ENCODE measurements around the gene CLIC4.
"Not testable (repeated sequence)": the region's sequence is repeated elsewhere in the genome, so short reads cannot be mapped to it uniquely, and the experiment has no call there.

The CLIC4 gene

GRCh38 chr1:24872061-24872850 lies 127.0 kb downstream of the CLIC4 start:
- in situ Hi-C loops (cut with MboI; ENCODE audit: low sequenced_read_pairs), result no loop called here

GRCh38 chr1:24873148-24873547 lies 127.9 kb downstream of the CLIC4 start:
- in situ Hi-C loops (cut with MboI; ENCODE audit: low sequenced_read_pairs), result no loop called here

- in situ Hi-C loops (cut with MboI; ENCODE audit: low sequenced_read_pairs), result no loop called here
Measured at GRCh38 chr1:24874056-24874455, 128.8 kb downstream of the CLIC4 start.

GRCh38 chr1:24874611-24875234 lies 129.5 kb downstream of the CLIC4 start:
- in situ Hi-C loops (cut with MboI; ENCODE audit: low sequenced_read_pairs), result no loop called here

GRCh38 chr1:24875257-24875656 lies 130.0 kb downstream of the CLIC4 start:
- in situ Hi-C loops (cut with MboI; ENCODE audit: low sequenced_read_pairs), result no loop called here

- in situ Hi-C loops (cut with MboI; ENCODE audit: low sequenced_read_pairs), result no loop called here
Measured at GRCh38 chr1:24875991-24876506, 130.8 kb downstream of the CLIC4 start.

GRCh38 chr1:24878045-24878444 lies 132.8 kb downstream of the CLIC4 start:
- in situ Hi-C loops (cut with MboI; ENCODE audit: low sequenced_read_pairs), result no loop called here

- in situ Hi-C loops (cut with MboI; ENCODE audit: low sequenced_read_pairs), result no loop called here
Measured at GRCh38 chr1:24878775-24879742, 133.8 kb downstream of the CLIC4 start.

GRCh38 chr1:24881034-24881433 lies 135.8 kb downstream of the CLIC4 start:
- in situ Hi-C loops (cut with MboI; ENCODE audit: low sequenced_read_pairs), result no loop called here

- in situ Hi-C loops (cut with MboI; ENCODE audit: low sequenced_read_pairs), result no loop called here
Measured at GRCh38 chr1:24884751-24885150, 139.5 kb downstream of the CLIC4 start.

GRCh38 chr1:24886241-24886640 lies 141.0 kb downstream of the CLIC4 start:
- in situ Hi-C loops (cut with MboI; ENCODE audit: low sequenced_read_pairs), result no loop called here

GRCh38 chr1:24888061-24888970 lies 143.1 kb downstream of the CLIC4 start:
- in situ Hi-C loops (cut with MboI; ENCODE audit: low sequenced_read_pairs), result no loop called here

- in situ Hi-C loops (cut with MboI; ENCODE audit: low sequenced_read_pairs), result no loop called here
Measured at GRCh38 chr1:24888971-24889676, 143.9 kb downstream of the CLIC4 start.

- in situ Hi-C loops (cut with MboI; ENCODE audit: low sequenced_read_pairs), result no loop called here
Measured at GRCh38 chr1:24890887-24891286, 145.6 kb downstream of the CLIC4 start.

- in situ Hi-C loops (cut with MboI; ENCODE audit: low sequenced_read_pairs), result not testable (repeated sequence)
Measured at GRCh38 chr1:24891367-24891766, 146.1 kb downstream of the CLIC4 start.

GRCh38 chr1:24892188-24893153 lies 147.2 kb downstream of the CLIC4 start:
- in situ Hi-C loops (cut with MboI; ENCODE audit: low sequenced_read_pairs), result no loop called here

GRCh38 chr1:24893431-24893830 lies 148.2 kb downstream of the CLIC4 start:
- in situ Hi-C loops (cut with MboI; ENCODE audit: low sequenced_read_pairs), result no loop called here

Measured in HL-60/S4 treated with retinoic acid at 250 ng/mL for 4 days and 3 days (cell line).